Keratinocyte (primary cell): ENCODE measurements around the gene PTN. TPM values are rescaled to one million over a fixed set of nuclear protein-coding genes. Genes with fewer than 3 reads are reported as not detected.

Source experiments
- DNase-seq: peaks from one replicate; pipeline ENCODE4 v3.0.0-alpha.2; 2011; ENCODE audit warnings: low read depth, missing footprints, low spot score
- FAIRE-seq: peaks from 2 replicates; lab custom pipeline; 2011; peaks lifted over from hg19 to GRCh38; lab: Jason Lieb, UNC
- H2AFZ ChIP-seq: 2 replicates; pipeline ENCODE4 v1.6.0; 2012; ENCODE audit warnings: low read length, control low read depth, inconsistent platforms; ENCODE audit not compliant: control insufficient read depth
- H3K27ac ChIP-seq: 2 replicates; pipeline ENCODE4 v1.5.1; 2011; ENCODE audit warnings: low read length; ENCODE audit not compliant: control insufficient read depth, insufficient read depth
- H3K27me3 ChIP-seq: 3 replicates; pipeline ENCODE4 v1.6.0; 2011; ENCODE audit warnings: low read length; ENCODE audit not compliant: control insufficient read depth, insufficient read depth; ENCODE audit errors: extremely low read depth
- H3K36me3 ChIP-seq, 2 experiments: 2 replicates in 1 of 2; 3 replicates in 1 of 2; pipeline ENCODE4 v1.5.1; 2011; ENCODE audit warnings: low read length in 2 of 2, mild to moderate bottlenecking in 1 of 2; ENCODE audit not compliant: control insufficient read depth in 2 of 2, insufficient read depth in 2 of 2; ENCODE audit errors: extremely low read depth in 1 of 2
- H3K4me1 ChIP-seq: 3 replicates; pipeline ENCODE4 v1.5.1; 2011; ENCODE audit warnings: low read length; ENCODE audit not compliant: control insufficient read depth, insufficient read depth; ENCODE audit errors: extremely low read depth
- H3K4me2 ChIP-seq: 3 replicates; pipeline ENCODE4 v1.6.0; 2011; ENCODE audit warnings: low read depth, low read length; ENCODE audit not compliant: control insufficient read depth, insufficient read depth; ENCODE audit errors: extremely low read depth
- H3K4me3 ChIP-seq, 3 experiments: fragments of 200-600 bp in 1 of 3; sonication (generic) in 1 of 3; 2 replicates in 2 of 3; 3 replicates in 1 of 3; pipeline ENCODE4 v1.5.1; 2011 to 2016; ENCODE audit warnings: low read length in 3 of 3, mild to moderate bottlenecking in 3 of 3, control low read depth in 2 of 3, inconsistent platforms in 1 of 3, low read depth in 1 of 3, mixed read lengths in 1 of 3, mixed run types in 1 of 3, moderate library complexity in 1 of 3; ENCODE audit not compliant: control insufficient read depth in 2 of 3, insufficient read depth in 2 of 3; ENCODE audit errors: extremely low read depth in 1 of 3
- H3K79me2 ChIP-seq: 2 replicates; pipeline ENCODE4 v1.6.0; 2012; ENCODE audit warnings: low read length; ENCODE audit not compliant: control insufficient read depth, insufficient read depth
- H3K9ac ChIP-seq: 3 replicates; pipeline ENCODE4 v1.6.0; 2011; ENCODE audit warnings: low read length; ENCODE audit not compliant: control insufficient read depth, insufficient read depth; ENCODE audit errors: extremely low read depth
- H3K9me1 ChIP-seq: 3 replicates; pipeline ENCODE4 v1.6.0; 2011; ENCODE audit warnings: low read length; ENCODE audit not compliant: control insufficient read depth, insufficient read depth; ENCODE audit errors: extremely low read depth
- H3K9me3 ChIP-seq: 2 replicates; pipeline ENCODE4 v1.5.1; 2012; ENCODE audit warnings: low read depth, low read length; ENCODE audit not compliant: control insufficient read depth
- H4K20me1 ChIP-seq: 3 replicates; pipeline ENCODE4 v1.6.0; 2011; ENCODE audit warnings: low read length; ENCODE audit not compliant: control insufficient read depth, insufficient read depth; ENCODE audit errors: extremely low read depth
- EZH2 ChIP-seq: IDR thresholded peaks from one replicate; pipeline ENCODE4 v1.6.1; 2012; ENCODE audit warnings: inconsistent platforms, mild to moderate bottlenecking, low read length, moderate library complexity
- dilution Hi-C: fragments of 300-500 bp; cut with MboI; formaldehyde crosslinking; loops from one replicate; pipeline ENCODE4 v1.7.0; 2020; ENCODE audit warnings: low sequenced_read_pairs; ENCODE audit not compliant: extremely low pct_ligation_motif_present
- polyA plus RNA-seq, 5 experiments: library from polyadenylated mRNA; depleted of rRNA in 3 of 5; stranded (reverse) in 3 of 5; stranded (forward) in 1 of 5; unstranded in 1 of 5; fragments of >200 nt; gene quantifications; 1 replicate in 1 of 5; 2 replicates in 3 of 5; 3 replicates in 1 of 5; pipeline versions ENCODE4 v1.2.1 to v1.2.3, GENCODE V29; 2011 to 2012; ENCODE audit warnings: missing spikeins in 2 of 5, low read depth in 1 of 5, low replicate concordance in 1 of 5
- TF ChIP-seq, protein P1 (sequence below), 3 experiments: IDR thresholded peaks in 1 of 3; conservative IDR thresholded peaks in 1 of 3; optimal IDR thresholded peaks in 1 of 3; 2 replicates in 2 of 3; 3 replicates in 1 of 3; pipeline versions ENCODE3 to v1.5.1; 2011; ENCODE audit warnings: low read length in 3 of 3, mild to moderate bottlenecking in 3 of 3, moderate library complexity in 2 of 3, control low read depth in 1 of 3, inconsistent platforms in 1 of 3; ENCODE audit not compliant: insufficient read depth in 2 of 3; ENCODE audit errors: extremely low read depth in 1 of 3

PTN gene
- polyA plus RNA-seq, 1 donor (not counting 4 experiments of a cell fraction or from before 2014, with no cell fraction given), result not detected

GRCh38 chr7:137287651-137288258, 55.8 kb downstream of the PTN start:
- H3K79me2 ChIP-seq, result no peaks in the 10 kb centered on the region
- no peaks in the 10 kb centered on the region for H4K20me1 ChIP-seq
- no peaks in the 10 kb centered on the region for H3K9me3 ChIP-seq
- H3K36me3 ChIP-seq, result no peaks in the 10 kb centered on the region
- TF ChIP-seq EZH2, result no peak
- TF ChIP-seq, protein P1, sequence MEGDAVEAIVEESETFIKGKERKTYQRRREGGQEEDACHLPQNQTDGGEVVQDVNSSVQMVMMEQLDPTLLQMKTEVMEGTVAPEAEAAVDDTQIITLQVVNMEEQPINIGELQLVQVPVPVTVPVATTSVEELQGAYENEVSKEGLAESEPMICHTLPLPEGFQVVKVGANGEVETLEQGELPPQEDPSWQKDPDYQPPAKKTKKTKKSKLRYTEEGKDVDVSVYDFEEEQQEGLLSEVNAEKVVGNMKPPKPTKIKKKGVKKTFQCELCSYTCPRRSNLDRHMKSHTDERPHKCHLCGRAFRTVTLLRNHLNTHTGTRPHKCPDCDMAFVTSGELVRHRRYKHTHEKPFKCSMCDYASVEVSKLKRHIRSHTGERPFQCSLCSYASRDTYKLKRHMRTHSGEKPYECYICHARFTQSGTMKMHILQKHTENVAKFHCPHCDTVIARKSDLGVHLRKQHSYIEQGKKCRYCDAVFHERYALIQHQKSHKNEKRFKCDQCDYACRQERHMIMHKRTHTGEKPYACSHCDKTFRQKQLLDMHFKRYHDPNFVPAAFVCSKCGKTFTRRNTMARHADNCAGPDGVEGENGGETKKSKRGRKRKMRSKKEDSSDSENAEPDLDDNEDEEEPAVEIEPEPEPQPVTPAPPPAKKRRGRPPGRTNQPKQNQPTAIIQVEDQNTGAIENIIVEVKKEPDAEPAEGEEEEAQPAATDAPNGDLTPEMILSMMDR (optimal IDR thresholded peaks at IDR 0.05 in 1 of 3, IDR thresholded peaks at IDR 0.05 in 1 of 3, conservative IDR thresholded peaks at IDR 0.05 in 1 of 3; ENCODE audit: extremely low read depth in 1 of 3, insufficient read depth in 2 of 3, low read length in 3 of 3), result no peak
- DNase-seq (no peak), FAIRE-seq (no peak)
- no peak overlapping the region for H3K27ac ChIP-seq
- H3K4me1 ChIP-seq, result no peaks in the 10 kb centered on the region
- H3K9ac ChIP-seq, result no peak overlapping the region
- H3K9me1 ChIP-seq, result no peaks in the 10 kb centered on the region
- no peaks in the 10 kb centered on the region for H3K27me3 ChIP-seq
- H3K4me3 ChIP-seq, result no peak overlapping the region
- H3K4me2 ChIP-seq, result no peak overlapping the region
- dilution Hi-C loops, result no loop called here
- no peak overlapping the region for H2AFZ ChIP-seq

- TF ChIP-seq, protein P1 (optimal IDR thresholded peaks at IDR 0.05 in 1 of 3, IDR thresholded peaks at IDR 0.05 in 1 of 3, conservative IDR thresholded peaks at IDR 0.05 in 1 of 3; ENCODE audit: extremely low read depth in 1 of 3, insufficient read depth in 2 of 3, low read length in 3 of 3), result no peak
- no peak for TF ChIP-seq EZH2
- no peak overlapping the region for H2AFZ ChIP-seq
- no peak for FAIRE-seq
- H3K9me1 ChIP-seq, result no peaks in the 10 kb centered on the region
- H3K4me3 ChIP-seq, result no peak overlapping the region
- H4K20me1 ChIP-seq, result no peaks in the 10 kb centered on the region
- no peaks in the 10 kb centered on the region for H3K79me2 ChIP-seq
- no peaks in the 10 kb centered on the region for H3K36me3 ChIP-seq
- DNase-seq, result no peak
- no peaks in the 10 kb centered on the region for H3K27me3 ChIP-seq
- H3K4me1 ChIP-seq, result no peaks in the 10 kb centered on the region
- dilution Hi-C loops, result no loop called here
- H3K4me2 ChIP-seq, result no peak overlapping the region
- H3K9me3 ChIP-seq, result no peaks in the 10 kb centered on the region
- H3K27ac ChIP-seq, result no peak overlapping the region
- H3K9ac ChIP-seq, result no peak overlapping the region
Measured at GRCh38 chr7:137283153-137283552, 60.4 kb downstream of the PTN start.
